EH (cell line): ENCODE data around the gene ATP1A4.
"Not testable (repeated sequence)": the region's sequence is repeated elsewhere in the genome, so short reads cannot be mapped to it uniquely, and the experiment has no call there.

Experiments
- DNase-seq: peaks from one replicate; pipeline ENCODE4 v3.0.0-alpha.2; 2015; ENCODE audit warnings: low read depth

The ATP1A4 gene

DNA sequence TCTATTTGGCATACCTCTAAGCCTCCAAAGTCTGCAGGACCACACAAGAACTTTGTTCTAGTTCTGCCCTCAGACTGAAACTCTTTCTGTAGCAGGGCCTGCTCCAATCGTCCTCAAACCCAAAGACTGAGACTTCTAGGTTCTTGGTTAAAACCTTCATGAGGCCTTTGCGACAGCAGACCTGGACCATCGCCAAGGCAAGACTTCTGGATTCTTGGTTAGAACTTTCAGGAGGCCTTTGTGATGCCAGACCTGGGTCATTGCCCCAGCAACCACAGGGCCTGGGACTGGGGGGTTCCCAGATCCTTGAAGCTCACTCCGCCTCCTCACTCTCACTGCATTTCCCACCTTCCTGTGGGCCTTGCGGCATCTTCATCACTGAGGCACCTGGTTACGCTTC, at the start of gene ATP1A4:
TSS of gene ATP1A4 (plus strand) at position 301 of the 400 bp plus-strand sequence. CDS start 438 bp downstream, outside the sequence.
- no peak for DNase-seq

DNA sequence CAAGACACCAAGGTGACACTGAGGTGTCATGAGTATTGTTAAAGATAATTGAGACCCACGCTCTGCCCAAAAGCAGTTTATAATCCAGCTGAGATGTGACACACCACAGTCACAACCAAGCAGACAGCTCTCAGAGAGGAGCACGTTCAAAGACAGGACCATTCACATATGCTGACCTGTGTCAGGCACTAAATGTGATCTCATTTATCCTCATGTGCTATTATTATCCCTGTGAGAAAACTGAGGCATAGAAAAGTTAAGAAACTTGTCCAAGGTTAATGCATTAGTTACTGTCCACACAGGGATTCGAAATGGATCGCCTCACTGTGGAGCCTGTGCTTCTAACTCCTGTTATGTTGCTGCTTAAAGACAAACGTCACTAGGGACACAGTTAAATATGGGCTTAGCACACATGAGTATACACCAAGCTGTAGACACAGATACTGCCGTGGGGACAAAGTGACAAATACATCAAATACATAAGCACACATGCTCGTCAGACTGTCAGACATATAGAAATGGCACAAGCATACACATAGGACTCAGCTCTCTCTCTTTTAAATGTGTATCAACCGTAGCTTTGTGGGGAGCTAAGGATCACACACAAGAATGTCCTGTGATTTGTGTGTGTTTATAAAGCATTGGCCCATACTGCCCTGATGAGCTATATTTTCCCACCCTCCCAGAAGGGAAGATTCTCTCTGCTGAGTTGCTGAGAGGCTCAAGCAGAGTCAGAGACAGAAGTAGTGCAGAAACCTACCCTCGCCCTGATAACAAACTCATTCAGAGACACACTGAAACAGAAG, 49.5 kb upstream of the ATP1A4 start:
- DNase-seq: peak; percentile 21

DNA sequence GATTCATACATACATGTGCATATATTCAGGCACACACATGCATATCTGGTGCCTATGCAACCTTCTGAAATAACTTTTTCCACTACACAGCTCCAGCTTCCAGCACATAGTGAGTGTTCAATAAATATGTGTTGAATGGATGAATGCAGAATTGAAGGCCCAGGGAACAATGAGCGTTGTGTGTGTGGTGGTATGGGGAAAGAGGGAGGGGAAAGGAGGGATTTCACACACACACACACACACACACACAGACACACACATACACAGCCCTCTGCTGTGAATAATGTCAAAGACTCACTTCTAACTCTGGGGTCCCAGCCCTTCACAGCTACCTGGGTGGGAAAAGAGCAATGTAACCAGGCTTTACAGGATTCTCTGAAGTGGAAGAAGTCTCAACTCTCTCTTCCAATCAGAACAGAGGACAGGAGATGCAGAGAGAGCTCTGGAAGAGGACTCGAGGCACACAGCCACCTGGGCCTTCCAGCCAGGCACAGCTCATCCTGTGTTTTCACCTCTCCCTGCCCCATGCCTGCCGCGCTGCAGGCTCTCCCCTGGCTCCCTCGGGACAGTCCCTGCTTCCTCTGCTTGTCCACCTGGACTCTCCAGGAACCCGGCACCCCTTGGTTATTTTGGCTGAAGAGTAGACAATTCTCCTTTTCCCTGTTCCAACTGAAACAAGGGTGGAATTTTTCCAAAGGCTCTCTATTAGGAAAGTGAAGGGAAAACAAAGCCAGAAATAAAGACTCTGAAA, 47.6 kb upstream of the ATP1A4 start:
- no peak for DNase-seq

DNA sequence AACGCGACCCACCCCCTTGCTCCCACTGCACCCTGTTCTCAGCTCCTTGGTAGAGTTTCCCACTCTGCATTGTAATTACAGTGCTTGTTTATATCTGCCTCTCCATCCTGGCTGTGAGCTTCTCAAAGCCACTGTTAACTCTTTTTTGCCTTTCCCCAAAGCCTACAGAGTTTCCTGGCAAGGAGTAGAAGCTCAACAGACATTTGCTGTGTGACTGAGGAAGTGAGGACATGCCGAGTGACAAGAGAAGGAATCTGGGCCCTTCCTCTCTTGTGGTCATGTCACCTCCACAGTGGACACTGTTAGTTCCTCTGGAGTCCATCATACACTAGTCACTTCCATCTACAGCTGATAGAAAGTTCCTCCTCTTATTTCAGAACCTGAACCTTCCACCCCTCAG, 46.9 kb upstream of the ATP1A4 start:
- no peak for DNase-seq

DNA sequence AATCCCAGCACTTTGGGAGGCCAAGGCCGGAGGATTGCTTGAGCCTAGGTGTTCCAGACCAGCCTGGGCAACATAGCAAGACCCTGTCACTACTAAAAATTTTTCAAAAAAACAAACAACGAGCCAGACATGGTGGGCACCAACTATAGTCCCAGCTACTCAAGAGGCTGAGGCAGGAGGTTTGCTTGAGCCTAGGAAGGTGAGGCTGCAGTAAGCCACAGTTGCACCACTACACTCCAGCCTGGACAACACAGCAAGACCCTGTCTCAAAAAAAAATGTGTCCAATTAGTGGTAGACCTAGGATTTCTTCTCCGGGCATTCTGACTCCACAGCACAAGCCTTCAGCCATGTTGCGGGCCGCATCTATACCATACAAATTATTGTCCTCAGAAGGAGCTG, 46.2 kb upstream of the ATP1A4 start:
- DNase-seq: no peak

DNA sequence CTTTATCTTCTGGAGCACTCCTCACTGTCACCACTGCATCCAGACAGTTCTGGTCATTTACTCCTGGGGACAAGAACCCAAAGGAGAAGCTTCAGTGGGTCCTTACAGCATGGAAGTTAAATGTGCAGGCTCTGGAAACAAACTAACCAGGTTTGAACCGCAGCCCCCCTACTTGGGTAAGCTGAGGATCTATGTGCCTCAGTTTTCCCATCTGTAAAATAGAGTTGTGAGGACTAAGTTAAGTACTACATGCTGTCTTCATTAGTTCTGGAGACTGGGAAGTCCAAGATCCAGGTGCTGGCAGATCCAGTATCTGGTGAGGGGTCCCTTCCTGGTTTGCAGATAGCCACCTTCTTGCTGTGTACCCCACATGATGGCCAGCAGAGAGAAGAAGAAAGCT, 43.9 kb upstream of the ATP1A4 start:
- DNase-seq: no peak

DNA sequence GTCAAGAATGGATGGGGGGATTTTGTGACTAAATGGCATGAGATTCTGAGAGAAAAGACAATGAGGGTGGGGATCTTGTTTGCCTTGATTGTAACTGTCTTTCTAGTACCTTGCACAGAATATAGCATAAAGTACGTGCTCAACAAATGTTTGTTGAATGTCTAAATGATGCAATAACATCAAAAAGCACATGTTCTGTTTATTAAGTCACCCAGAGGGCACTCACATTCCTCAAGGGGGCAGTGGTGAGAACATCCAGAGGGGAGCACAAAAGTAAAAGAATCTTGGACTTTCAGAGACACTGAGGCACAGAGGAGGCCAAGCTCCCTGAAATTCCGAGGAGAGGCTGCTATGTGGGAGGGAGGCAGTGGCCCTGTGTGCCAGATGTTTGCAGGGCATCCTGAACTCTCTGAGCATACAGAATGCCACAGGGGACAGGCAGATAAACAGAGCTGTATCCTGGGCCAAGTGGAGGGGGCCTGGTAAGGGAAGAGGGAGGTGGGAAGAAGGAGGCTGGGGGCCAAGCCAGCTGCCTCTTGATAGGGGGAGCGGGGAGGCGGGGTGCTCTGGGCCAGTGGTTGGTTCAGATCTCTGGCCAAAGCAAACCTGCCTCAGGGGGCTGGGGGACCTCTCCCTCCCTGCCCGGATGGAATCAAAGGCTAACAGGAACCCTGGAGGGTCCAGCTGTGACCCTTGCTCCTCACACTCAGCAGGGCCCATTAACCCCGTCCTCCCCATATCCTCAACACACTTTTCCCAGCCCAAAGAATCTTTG, 42.3 kb upstream of the ATP1A4 start:
- DNase-seq: peak; percentile 63

DNA sequence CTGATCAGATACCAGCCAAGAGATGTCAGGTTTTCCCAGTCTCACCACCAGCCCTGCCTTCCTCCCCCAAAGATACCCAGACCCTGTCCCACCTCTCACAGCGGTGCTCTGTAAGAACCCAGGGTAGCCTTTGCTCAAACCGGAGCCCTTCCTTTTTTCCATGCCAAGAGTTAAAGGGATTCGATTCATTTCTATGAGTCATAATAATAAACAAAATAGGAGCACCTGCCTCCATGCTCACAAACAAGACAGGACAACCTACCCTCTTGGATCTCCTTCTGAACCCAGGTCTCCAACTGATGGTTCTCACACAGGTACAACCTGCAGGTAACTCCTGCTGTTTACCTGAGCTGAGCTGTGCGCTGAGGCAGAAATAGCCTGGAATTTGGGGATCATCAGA, 41.7 kb upstream of the ATP1A4 start:
- no peak for DNase-seq

DNA sequence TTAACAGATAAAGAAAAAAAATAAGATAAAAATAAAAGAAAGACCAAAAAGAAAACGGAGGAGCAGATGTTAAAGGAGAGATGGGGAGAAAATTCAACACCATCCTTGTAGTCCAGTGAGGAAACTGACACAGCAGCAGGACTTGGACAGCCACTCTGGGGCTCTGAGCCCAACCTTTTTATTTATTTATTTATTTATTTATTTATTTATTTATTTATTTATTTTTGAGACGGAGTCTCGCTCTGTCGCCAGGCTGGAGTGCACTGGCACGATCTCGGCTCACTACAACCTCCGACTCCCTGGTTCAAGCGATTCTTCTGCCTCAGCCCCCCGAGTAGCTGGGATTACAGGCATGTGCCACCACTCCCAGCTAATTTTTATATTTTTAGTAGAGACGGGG, 39.9 kb upstream of the ATP1A4 start:
- DNase-seq: not testable (repeated sequence)

DNA sequence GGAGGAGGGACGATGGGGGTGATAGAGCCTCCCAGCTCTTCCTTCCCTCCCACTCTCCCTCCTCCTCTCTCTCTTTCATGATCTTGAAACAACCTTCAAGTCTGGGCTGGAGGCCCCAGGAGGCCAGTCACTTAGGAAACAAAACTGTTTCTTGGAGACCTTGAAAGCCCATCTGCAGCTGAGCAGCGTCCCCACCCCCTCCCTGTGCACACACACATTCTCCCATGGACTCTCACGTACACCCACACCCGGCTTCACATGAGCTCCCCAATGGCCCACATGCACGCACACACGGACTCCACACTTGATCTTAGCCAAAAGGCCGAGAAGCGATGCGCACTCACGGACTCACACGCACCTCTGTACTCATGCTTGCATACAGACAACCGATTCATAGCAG, 39.0 kb upstream of the ATP1A4 start:
- DNase-seq: no peak

DNA sequence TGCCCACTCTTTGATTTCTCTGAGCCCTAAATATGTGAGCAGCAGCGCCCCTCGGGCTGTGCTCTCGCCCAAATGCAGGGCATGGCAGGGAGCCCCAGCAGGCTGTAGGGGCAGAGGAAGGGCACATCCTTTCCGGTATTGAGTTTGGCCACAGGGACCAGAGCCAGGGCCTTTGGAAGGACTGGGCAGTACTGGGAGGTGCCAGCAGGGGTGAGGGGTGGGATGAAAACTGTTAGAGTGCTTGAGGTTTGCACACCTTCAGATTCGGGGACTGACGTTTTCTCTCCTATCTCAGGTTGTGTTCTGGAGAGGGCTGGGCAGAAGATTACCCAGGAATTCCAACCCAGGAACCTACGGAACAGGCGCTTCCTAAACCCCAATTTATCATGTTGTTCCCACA, 38.0 kb upstream of the ATP1A4 start:
- DNase-seq: no peak

DNA sequence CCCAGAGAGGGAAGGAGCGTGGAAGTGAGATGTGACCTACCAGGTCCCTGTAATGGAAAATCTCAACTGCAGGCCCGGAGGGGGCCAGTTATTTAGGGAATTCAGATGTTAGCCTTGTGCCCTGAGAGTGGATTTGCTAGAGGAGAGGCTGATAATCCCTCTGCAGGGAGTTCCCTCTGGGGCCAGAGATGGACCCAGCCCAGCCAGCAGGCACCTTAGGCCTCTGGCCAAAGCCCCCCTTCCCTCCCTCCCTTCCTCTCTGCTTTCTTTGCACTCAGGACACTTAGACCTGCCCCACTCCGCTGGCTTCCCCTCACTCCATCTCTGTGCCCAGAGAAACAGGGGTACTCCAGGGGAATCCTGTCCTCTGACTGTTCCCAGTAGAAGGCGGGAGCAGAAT, 37.3 kb upstream of the ATP1A4 start:
- DNase-seq: no peak

DNA sequence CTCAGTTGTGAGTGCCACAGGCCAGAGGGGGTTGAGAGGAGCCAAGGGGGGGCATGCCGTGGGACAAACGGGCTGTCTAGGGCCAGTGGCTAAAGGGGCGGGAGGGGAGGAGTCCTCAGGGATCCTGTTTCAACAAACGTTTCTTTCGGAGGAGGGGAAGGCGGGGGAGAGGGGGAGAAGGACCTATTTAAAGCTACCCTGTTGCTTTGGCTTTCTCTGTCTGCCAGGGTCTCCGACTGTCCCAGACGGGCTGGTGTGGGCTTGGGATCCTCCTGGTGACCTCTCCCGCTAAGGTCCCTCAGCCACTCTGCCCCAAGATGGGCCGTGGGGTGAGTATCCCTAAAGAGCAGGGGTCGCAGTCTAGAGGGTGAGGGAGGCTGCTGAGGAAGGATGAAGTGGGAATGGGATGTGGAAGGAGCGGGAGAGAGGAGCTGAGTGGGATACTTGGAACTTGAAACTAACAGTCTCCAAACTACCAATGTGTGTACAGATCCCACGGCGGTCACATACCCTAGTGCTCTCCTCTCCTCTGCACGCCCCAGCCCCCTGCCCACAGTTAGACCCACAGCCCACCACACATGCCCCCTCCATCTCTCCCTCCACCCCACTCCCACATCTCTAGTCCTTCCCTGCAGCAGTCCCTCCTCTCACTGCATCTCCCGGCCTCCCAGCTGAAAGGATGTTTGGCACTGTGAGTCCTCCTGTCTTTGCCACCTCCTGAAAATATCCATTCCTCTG, 35.7 kb upstream of the ATP1A4 start, which contains the start of gene ATP1A2:
TSS of gene ATP1A2 (plus strand) at position 215 of the 738 bp plus-strand sequence. CDS start at position 318, 103 bp downstream.
- DNase-seq: no peak

DNA sequence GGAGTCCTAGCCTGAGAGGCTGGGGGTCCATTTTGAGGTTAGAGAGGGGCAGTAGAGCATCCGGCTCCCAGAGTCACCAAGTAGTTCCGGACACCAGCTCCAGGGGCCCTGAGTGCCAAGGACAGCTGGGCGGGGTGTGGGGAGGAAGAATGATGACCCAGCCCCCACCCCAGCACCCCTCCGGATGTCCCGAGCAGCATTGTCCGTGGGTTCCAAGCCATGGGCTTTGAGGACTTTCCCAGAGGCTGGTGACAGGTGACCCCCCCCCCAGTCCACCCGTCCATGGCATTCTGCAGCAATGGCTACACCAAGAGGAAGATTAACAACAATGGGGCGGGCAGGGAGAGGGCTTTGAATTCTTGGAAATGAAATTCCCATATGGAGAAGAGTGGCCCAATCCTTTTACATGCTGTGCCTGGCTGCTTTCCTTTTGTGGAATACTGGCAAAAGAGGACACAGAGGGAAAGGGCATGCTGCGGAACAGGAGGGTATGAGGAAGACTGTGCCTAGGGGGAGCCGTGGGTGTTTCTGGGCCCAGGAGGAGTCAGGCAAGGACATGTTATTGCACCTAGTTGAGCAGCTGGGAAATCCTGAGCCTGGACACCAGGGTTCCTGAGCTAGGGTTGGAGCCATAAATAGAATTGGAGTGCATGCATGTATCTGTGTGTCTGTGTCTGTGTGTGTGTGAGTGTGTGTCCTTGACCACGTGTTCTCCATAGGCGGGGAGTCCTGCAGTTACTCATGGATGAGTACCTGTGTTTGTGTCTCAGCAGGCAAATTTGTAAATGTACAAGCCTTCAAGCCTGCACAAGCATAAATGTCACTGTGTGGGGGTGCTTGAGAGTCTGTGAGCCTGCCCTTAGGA, 34.9 kb upstream of the ATP1A4 start:
- DNase-seq: no peak

DNA sequence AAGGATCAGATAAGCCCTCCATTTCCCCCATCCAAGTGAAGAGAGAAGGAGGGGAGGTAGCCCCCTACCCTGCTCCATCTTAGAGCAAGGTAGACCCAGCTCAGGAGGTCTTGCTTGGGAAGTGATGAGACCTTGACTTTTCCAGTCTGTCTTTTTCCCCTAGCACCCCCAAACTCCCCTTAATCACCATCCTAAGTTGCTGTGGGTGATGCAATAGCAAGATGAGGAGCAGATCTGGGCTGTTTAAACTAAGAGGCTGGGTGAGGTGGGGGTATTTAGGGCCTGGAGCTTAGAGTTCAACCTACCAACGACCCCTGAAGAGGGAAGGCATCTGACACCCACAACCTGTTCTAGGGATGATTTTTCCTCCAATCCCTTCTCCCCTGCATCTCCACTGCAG, 34.1 kb upstream of the ATP1A4 start:
- no peak for DNase-seq

DNA sequence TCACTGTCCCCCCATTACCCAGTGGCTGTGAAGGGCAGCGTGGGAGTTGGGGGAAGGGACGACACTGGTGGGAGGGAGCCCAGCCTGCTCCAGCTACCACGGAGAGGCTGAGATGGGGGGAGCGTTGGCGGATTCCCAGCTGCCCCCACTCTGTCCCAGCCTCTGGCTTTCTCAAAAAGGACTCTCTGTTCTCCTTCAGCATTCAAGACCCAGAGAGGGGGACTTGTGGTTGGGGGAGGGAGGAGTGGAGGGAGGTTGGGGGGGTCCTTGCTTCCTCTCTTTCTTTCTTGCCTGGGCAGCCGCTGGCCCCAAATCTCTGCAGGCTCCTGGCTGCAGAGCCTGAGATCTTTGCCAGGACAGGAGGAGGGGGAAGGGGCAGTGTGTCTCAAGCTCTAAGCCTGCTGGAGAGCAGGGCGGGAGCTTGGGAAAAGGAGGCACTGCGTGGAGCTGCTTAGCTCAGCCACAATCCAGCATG, 33.7 kb upstream of the ATP1A4 start:
- peak; percentile 48 for DNase-seq

DNA sequence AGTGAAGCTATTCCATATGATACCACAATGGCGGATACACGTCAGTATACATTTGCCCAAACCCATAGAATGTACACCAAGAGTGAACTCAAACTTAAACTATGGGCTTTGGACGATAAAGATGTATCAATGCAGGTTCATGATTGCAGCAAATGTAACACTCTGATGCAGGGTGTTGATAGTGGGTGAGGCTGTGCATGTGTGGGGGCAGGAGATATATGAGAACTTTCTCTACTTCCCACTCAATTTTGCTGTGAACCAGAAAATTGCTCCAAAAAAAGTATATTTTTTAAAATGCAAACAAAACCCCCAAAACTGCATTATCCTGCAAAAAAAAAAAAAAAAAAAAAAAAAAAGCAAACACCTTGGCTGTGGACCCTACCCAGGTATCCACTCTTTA, 32.5 kb upstream of the ATP1A4 start:
- DNase-seq: no peak

DNA sequence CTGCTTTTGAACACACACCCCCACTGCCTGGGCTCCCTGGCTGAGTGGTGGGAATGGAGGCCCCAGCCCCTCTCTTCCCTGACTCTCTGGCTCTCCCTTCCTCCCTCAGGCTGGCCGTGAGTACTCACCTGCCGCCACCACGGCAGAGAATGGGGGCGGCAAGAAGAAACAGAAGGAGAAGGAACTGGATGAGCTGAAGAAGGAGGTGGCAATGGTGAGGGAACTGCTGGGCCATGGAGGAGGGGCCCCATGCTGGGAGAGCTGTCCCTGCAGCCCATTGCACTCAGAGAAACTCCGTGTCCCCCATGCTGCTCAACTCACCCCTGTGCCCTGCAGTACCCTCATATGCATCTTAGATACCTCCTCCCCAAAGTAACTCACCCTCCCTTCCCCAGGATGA, 30.6 kb upstream of the ATP1A4 start:
- DNase-seq: no peak

DNA sequence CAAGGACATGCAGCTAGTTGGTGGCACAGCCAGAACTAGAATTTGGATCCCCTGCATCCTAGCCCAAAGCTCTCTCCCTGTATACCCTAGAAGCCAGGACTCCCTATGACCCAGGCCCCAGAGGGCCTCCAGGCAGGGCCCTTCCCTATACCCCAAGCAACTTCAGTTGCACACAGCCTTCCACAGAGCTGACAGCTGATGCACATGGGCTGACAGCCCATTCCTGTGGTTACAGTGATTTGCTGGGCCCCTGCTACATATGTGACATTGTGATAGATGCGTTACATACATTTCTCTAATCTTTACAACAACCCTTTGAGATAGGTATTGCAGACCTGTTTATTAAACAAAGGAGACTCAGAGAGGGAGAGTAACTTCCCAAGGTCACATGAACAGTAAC, 30.0 kb upstream of the ATP1A4 start:
- no peak for DNase-seq

DNA sequence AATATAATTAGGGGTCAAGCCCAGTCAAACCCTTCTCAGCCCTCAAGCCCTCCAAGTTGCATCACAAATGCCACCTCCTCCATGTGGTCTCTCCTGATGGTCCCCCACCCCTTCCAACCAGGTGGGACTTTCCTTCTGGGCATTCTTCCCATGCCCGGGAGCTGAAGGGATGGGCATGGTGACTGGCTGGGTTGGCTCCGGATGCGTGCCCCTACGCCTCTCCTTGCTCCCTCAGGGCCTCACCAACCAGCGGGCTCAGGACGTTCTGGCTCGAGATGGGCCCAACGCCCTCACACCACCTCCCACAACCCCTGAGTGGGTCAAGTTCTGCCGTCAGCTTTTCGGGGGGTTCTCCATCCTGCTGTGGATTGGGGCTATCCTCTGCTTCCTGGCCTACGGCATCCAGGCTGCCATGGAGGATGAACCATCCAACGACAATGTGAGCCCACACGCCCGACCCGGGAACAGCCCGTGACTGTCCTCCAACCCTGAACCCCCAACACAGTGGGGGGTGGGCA, 28.4 kb upstream of the ATP1A4 start:
- no peak for DNase-seq

DNA sequence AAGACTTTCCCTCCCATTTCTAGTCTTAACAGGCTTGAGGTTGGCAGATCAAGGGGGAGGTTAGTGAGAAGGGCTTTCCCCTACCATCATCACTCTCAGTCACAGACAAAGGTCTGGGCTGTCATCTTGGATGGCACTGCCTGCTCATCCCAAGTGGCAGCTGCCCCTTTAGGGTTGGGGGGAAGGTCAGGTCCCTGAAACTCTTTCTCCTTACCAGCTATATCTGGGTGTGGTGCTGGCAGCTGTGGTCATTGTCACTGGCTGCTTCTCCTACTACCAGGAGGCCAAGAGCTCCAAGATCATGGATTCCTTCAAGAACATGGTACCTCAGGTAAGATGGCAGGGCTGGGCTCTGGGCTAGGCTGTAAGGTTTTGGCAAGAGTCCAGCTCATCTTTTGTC, 27.7 kb upstream of the ATP1A4 start:
- no peak for DNase-seq
